ENCODE results near the gene DDR1.

DNA sequence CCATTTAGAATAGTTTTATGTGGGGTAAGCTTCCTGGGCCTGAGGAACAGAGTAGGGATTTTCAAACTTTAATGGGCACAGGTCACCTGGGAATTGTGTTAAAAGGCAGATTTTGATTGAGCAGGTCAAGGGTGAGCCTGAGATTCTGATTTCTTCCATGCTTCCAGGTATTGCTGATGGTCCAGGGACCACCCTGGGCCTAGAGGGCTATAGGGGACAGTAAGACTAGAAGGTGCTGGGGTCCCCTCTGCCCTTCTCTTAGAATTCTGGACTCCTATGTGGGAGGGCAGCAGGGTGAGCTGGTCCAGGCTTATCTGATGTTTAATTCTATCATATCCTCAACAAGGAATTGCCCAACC lies 2.6 kb downstream of the DDR1 start:
- TF ChIP-seq, protein P1, sequence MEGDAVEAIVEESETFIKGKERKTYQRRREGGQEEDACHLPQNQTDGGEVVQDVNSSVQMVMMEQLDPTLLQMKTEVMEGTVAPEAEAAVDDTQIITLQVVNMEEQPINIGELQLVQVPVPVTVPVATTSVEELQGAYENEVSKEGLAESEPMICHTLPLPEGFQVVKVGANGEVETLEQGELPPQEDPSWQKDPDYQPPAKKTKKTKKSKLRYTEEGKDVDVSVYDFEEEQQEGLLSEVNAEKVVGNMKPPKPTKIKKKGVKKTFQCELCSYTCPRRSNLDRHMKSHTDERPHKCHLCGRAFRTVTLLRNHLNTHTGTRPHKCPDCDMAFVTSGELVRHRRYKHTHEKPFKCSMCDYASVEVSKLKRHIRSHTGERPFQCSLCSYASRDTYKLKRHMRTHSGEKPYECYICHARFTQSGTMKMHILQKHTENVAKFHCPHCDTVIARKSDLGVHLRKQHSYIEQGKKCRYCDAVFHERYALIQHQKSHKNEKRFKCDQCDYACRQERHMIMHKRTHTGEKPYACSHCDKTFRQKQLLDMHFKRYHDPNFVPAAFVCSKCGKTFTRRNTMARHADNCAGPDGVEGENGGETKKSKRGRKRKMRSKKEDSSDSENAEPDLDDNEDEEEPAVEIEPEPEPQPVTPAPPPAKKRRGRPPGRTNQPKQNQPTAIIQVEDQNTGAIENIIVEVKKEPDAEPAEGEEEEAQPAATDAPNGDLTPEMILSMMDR (IDR thresholded peaks at IDR 0.05; ENCODE audit: insufficient read depth, low read length, poor library complexity, severe bottlenecking), result no peak
- TF ChIP-seq EZH2phosphoT487 (conservative IDR thresholded peaks at IDR 0.05; ENCODE audit: low read length), result no peak
